Measurements from ENCODE around the gene OLR1.

DNA sequence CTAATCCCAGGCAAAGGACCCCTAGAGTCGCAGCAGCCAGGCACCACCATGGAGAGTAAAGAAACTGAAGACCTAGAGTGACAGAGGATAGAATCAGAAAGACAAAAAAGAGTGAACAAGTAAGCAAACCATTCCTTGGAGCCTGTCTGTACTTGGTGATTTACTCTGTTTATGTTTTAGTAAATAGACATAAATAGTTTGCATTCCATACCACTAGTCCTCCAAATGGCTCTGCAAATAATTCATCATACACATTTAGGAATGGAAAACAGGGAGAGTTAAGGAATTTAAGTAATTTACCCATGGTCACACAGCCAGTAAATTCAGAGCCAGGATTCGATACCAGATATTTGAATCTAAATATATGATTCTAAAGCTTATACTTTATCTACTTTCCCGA lies 2.8 kb downstream of the OLR1 start:
- no peak for TF ChIP-seq POLR2AphosphoS5 (IDR thresholded peaks at IDR 0.05; ENCODE audit: low read depth, low read length)
- TF ChIP-seq, protein P1, sequence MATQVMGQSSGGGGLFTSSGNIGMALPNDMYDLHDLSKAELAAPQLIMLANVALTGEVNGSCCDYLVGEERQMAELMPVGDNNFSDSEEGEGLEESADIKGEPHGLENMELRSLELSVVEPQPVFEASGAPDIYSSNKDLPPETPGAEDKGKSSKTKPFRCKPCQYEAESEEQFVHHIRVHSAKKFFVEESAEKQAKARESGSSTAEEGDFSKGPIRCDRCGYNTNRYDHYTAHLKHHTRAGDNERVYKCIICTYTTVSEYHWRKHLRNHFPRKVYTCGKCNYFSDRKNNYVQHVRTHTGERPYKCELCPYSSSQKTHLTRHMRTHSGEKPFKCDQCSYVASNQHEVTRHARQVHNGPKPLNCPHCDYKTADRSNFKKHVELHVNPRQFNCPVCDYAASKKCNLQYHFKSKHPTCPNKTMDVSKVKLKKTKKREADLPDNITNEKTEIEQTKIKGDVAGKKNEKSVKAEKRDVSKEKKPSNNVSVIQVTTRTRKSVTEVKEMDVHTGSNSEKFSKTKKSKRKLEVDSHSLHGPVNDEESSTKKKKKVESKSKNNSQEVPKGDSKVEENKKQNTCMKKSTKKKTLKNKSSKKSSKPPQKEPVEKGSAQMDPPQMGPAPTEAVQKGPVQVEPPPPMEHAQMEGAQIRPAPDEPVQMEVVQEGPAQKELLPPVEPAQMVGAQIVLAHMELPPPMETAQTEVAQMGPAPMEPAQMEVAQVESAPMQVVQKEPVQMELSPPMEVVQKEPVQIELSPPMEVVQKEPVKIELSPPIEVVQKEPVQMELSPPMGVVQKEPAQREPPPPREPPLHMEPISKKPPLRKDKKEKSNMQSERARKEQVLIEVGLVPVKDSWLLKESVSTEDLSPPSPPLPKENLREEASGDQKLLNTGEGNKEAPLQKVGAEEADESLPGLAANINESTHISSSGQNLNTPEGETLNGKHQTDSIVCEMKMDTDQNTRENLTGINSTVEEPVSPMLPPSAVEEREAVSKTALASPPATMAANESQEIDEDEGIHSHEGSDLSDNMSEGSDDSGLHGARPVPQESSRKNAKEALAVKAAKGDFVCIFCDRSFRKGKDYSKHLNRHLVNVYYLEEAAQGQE (IDR thresholded peaks at IDR 0.05; ENCODE audit: insufficient read depth in 1 of 2, low read depth in 2 of 2, low read length in 2 of 2): no peak
- no peak for TF ChIP-seq TAF1 (IDR thresholded peaks at IDR 0.05; ENCODE audit: borderline replicate concordance, insufficient read depth, low read length)
- no peak for TF ChIP-seq SIN3A (IDR thresholded peaks at IDR 0.05; ENCODE audit: borderline replicate concordance, insufficient read depth, low read length)
- TF ChIP-seq FOXP2 (optimal IDR thresholded peaks at IDR 0.05; ENCODE audit: borderline replicate concordance, extremely low read depth, extremely low read length, insufficient read depth): no peak

All from PFSK-1 (cell line).